Fibroblast of skin of right quadriceps (primary cell): ENCODE measurements around the gene KCNRG.
"Not testable (repeated sequence)": the region's sequence is repeated elsewhere in the genome, so short reads cannot be mapped to it uniquely, and the experiment has no call there.

Experiments used
- DNase-seq: peaks from one replicate; pipeline ENCODE4 v3.0.0-alpha.2; 2013

Gene KCNRG, protein sequence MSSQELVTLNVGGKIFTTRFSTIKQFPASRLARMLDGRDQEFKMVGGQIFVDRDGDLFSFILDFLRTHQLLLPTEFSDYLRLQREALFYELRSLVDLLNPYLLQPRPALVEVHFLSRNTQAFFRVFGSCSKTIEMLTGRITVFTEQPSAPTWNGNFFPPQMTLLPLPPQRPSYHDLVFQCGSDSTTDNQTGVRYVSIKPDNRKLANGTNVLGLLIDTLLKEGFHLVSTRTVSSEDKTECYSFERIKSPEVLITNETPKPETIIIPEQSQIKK

DNA sequence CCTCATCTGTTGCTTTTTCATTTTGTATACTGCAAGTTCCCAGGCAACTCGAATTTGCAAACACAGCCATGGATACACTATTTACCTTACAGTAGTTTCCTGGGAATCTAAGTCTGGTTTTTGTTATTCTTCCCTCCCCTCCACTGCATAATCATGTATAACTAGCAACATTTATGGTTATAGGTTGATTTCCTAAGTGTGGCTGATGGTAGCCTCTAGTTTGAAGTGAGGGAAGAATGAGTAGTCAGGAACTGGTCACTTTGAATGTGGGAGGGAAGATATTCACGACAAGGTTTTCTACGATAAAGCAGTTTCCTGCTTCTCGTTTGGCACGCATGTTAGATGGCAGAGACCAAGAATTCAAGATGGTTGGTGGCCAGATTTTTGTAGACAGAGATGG lies at the start of gene KCNRG:
KCNRG (plus strand) TSS at position 187 of the 400 bp plus-strand sequence; CDS start at position 237, 50 bp downstream.
- DNase-seq, result no peak

DNA sequence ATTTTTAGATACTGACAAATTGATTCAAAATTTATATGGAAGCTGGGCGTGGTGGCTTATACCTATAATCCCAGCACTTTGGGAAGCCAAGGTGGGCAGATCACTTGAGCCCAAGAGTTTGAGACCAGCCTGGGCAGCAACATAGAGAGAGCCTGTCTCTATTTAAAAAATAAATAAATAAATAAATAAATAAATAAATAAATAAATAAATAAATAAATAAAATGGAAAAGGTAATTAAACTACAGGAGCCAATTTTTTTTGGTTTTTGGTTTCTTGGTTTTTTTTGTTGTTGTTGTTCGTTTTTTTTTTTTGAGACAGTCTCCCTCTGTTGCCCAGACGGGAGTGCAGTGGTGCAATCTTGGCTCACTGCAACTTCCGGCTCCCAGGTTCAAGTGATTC lies 47.8 kb upstream of the KCNRG start:
- no peak for DNase-seq

DNA sequence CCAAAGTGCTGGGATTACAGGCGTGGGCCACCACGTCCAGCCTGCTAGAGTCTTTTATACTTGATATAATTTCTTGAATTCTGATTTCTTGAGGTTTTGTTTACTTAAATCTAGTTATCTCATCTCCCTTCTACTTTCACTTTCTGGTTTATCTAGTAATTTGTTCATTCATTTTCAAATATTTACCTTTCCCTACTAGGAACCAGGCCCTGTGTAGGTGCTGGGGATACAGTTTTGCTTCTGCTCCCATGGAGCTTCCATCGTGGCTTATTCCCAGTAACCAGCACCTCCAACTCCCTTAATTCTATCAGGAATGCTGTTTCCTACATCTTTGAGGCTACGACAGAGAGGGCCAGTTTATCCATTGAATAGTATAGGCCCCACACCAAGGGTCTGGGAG lies 42.5 kb upstream of the KCNRG start:
- DNase-seq, result no peak

DNA sequence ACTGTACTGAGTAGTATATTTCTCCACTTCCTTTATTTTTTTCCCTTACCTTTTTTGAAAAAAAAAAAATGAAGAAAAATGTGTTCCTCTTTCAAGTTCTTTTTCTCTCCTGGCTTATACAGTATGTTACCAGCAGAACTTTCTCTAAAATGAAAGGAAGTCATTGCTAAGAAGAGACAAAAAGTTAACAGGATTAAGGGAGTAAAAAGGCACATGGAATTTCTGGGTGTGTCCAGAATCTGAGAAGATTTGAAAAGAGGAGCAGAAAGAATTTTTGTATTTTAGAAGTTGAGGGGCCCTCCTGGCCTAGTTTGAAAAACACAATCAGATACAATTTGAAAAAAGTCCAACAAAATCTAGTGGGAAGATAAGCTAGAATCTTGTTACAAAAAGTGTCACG lies 39.4 kb upstream of the KCNRG start:
- no peak for DNase-seq

DNA sequence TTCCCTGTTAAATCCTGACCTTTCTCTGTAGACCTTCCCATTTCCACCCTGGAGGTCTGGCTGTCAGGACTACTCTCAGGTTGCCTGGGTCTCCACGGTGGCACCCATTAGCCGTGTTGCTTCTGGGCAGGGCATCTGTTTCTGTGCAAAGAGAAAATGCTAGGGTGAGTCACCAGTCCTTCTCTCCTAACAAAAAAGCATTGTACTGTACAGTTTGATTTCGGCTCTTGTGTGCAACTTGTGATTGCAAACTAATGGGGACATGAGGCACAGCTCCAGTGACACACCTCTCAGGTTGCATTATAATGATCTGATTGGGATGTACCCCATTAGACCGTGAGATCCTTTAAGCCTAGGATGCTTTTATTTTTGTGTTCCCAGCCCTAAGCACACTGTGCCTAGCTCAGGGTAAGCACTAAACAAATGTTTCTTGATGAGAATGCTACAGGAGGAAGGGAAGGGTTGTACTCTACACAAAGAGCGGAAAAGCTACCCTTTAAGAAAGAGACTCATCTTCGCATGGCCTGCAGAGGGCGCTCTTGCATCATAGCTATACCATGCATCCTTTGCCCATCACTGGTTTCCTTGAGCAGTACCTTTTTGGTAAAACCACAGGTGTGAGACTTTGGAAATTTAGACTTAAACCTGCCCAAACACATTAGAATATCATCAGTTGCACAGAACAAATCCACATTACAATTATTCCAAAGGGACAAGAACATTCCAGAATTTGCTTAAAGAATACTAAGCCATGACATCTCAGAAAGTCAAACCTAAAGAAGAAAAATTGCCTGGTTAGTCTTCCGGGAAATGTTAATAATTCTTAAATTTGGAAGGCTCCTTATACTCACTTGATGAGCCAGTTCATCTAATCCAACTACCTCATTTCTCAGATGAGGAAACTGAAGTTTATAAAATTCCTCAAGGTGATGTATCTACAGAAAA lies 38.7 kb upstream of the KCNRG start:
- peak; percentile 56 for DNase-seq

DNA sequence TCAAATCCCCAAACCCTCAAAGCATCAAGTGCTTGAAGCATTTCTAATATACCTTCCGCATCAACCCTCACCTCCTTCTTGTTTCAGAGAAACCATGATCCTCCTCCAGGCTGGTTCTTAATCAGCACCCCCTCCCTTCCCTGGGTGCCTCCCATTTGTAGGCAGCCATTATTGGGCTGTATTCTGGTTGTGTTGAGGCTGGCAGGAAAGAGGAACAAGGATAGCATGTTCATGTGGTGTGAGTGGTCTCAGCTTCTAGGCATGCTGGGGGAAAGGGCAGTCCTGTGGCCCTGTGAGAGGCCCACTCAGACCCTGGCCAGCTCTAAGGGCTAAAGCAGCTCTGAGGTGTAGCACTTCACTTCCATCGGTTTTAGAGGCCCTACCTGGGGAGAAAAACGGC lies 37.3 kb upstream of the KCNRG start:
- DNase-seq, result no peak

DNA sequence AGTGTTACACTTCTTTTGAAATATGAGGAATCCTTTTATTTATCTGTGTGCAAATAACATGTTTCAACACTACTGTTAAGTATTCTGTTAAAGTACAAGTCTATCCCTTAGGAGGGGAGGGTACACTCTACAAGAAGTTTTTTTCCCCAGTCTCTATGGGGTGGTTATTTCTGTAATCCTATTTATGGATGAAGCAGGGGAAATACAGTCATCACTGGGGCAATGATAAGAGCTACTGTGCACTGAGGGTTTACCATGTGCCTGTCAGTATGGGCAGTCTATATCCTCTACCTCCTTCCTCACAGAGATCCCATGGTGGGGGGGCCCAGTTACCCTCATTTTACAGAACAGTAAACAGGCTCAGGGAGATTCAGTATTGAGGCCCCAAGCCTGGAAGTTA lies 35.0 kb upstream of the KCNRG start:
- DNase-seq, result no peak

DNA sequence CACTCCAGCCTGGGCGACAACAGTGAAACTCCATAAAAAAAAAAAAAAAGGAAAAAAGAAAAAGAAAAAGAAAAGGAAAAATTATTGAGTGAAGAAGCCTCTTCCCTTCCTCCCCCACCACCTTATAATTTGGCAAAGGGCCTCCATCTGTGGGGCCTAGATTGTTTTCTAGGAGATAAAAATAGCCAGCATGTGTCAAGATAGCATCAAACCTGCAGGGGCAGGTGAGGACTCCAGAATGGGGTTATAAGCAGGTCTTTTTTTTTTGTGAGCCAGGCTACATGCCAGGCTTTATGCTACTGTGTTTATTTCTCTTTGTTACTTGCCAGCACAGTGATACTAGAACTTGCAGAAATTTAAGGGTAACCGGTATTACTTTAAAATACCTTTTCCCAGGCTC lies 30.1 kb upstream of the KCNRG start:
- DNase-seq, result no peak

DNA sequence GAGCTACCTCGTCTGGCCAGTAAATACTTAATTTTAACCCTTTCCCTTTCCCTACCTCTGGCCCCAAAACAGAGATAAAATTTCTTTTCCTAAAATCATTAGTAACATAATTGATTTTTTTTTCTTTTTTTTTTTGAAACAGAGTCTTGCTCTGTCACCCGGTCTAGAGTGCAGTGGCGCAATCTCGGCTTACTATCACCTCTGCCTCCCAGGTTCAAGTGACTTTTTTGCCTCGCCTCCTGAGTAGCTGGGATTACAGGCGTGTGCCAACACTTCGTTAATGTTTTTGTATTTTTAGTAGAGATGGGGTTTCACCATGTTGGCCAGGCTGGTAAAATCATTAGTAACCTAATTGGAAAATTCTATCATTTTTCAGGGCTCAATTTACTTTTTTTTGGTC lies 28.8 kb upstream of the KCNRG start:
- DNase-seq, result no peak

DNA sequence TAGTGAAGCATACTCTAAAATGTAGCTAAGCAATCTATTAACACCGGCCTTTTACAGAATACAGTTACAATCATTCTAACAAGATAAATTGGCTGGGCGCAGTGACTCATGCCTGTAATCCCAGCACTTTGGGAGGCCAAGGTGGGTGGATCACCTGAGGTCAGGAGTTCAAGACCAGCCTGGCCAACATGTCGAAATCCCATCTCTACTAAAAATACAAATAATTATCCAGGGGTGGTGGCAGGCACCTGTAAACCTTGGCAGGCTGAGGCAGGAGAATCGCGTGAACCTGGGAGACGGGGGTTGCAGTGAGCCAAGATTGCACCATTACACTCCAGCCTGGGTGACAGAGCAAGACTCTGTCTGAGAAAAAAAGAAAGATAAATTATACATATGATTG lies 24.6 kb upstream of the KCNRG start:
- DNase-seq, result not testable (repeated sequence)

DNA sequence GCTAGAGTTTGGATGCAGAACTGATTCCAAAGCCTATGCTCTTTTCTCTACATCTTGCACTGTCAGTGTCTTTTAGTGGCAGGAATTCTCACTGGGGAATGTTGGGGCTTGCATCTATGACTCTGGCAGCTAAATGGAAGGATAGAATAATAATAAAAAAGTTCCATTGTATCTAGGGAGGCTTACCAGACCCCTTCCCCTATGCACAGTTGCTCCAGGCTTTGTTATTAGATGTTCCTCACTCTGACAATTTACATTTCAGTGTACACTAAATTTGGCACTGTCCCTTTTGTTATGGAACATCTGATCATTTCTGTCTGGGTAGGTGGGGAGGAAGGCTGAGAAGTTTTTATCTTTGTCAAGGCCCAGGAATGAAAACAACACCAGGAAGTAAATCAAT lies 22.1 kb upstream of the KCNRG start:
- DNase-seq, result no peak

DNA sequence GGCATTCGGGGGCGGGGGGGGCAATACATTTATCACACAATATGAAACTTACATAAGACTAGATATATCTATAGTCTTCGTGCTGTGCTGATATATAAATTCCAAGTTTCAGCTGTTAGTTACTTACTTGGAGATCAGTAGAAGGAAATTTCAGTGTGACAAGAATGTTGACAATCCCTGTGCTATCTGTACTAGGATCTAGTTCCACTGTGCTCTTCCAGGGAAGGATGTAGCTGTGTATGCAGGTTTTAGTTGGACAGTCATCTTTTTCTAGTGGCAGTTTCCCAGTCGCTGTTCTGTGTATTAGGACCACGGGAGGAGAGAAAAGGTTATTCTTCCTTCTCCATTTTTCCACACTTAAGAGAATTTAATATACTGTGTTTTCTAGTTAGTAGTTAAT lies 21.6 kb upstream of the KCNRG start:
- no peak for DNase-seq

DNA sequence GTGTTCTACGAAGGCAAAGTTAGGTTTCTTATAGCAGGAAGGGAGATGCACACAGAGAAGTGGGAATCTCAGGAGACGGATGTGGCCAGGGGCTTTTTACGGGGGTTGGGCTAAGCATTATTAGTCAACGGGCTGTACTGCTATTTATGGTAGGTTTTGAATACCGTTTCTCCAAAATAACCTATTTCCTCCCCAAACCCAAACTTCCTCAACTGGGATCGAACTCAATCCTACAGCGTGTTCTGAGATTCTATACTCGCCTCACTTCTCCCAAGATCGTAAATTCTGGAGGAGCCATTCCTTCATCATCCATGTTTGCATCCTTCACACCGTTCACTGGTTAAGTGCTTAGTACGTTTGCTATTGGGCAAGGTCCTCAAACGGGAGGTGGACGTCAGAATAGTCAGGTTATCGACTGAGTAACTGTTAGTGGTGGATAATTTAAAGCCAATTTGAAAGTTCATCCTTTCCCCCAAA lies 19.6 kb upstream of the KCNRG start:
- DNase-seq, result no peak

DNA sequence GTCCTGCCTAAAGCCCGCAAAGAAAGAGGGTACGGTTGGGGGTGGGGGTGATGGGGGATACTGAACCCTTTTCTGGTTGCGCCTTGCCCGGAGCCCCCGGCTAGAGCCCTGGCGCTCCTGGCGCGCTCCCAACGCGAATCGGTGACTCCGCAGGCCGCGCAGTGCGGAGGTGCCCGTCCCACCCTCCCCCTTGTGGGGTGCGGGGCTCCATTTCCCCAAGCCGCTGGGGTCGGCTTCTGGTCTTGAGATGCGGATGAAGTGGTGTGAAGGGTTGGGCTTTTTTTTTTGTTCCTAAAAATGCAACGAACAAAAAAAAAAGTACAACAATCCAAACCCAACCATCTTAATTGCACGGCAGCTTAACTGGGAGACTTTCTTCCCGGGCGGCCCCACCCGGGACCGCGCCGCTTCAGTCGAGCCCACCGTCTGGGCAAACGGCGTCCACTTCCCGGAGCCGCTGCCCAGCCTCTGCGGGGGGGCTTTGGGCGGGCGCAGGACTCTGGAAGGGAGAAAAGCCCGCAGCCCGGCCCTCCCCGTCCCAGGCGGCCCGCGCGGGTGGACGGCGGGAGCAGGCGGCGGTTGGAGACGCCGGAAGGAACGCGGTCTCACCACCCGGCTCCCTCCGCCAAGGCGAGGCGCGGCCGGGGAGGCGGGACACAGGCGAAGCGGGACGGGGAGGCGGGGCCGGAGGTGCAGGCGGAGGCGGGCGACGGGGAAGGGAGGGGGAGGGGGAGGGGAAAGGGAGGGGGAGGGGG lies 18.9 kb upstream of the KCNRG start:
- DNase-seq, result peak; percentile 95

DNA sequence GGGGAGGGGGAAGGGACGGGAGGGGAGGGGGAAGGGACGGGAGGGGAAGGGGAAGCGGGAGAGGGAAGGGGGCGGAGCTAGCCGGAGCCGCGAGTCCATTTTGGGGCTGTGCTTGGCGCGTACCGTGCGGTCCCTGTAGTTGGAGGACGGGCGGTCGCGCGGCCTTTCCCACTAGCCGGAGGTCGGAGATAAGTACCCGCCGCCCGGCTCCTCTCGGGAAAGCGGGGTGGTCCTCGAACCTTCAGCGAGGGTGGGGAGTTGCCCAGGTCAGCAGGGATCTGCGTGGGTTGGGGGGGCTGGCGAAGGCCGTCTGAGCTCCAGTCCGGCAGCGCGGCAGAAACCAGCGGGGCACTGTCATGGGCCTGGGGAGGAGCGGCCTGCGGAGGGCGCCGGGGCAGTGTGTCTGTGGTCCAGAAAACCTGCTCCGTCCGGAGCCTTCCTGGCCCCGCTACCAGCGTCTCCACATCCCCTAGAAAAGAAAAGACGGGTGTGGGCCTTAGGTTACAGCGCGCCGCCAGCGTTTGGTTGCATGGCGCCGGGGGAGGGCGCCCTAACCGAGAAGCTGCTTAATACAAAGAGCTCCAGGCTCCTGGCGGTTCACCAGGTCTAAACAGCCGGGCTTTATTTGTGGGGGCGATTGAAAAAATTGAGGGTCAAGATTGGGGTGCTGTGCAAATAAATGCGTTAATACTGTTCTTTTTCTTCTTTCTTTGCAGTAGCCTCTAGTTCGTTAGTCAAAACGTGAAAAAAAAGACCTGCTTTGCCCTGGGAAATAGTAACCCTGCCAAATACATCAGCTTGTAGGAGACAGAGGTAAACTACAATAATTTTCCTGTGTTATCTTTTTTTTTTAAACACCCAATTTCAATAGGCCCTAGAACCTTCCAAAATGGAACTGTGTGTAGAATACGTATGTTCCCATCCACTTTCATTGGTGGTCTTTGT lies 18.0 kb upstream of the KCNRG start, which contains the start of gene TRIM13:
TRIM13 (plus strand) TSS at position 92 of the 945 bp plus-strand sequence. CDS start 14,899 bp downstream, outside the sequence.
- peak; percentile 88 for DNase-seq

DNA sequence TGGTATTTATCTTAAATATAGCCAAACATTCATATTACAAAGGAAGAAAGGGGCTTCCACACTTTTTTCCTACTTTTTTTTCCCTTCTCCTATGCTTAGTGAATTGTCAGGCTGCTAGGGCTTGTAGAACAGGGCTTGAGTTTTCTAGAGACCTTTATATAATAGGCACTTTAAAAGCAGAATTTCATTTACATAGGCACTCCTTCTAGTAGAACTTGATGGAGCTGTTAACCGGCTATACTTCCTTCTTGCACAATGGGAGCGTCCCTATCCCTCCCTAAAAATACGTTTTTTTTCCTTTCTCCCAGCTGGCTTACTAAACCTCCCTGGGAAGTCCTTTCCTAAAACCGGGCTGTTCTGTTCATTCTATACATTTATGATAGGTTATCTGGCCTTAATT lies 17.3 kb upstream of the KCNRG start:
- no peak for DNase-seq

DNA sequence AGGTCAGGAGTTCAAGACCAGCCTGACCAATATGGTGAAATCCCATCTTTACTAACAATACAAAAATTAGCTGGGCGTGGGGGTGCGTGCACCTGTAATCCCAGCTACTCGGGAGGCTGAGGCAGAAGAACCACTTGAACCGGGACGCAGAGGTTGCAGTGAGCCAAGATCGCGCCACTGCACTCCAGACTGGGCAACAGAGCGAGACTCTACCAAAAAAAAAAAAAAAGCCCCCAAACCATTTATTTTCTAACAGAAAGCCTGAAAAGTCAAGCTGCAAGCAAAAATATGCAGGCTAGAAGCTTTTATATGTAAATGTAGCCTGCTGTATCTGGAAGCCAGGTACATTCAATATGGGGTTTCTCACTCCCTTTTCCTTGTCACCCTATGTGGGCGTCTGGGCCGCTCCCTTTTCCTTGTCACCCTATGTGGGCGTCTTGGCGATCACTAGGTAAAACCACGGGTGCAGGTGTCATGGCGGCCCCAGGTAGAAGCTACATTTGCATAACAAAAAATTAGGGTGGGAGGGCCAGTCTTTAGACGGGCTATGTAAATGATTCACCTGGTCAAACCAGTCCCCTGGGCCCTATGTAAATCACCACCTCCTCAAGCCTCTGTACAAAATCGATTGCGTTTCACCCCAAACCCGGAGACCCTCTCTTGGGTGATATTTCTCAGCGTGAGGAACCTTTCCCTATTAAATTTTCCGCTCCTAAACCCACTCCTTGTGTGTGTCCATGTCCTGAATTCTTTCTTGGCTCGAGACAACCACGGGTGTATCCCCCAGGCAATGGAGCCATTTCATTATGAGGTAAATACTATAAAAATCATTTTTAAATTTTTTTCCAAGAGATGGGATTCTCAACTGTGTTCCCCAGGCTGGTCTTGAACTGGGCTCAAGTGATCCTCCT lies 16.3 kb upstream of the KCNRG start:
- no peak for DNase-seq

DNA sequence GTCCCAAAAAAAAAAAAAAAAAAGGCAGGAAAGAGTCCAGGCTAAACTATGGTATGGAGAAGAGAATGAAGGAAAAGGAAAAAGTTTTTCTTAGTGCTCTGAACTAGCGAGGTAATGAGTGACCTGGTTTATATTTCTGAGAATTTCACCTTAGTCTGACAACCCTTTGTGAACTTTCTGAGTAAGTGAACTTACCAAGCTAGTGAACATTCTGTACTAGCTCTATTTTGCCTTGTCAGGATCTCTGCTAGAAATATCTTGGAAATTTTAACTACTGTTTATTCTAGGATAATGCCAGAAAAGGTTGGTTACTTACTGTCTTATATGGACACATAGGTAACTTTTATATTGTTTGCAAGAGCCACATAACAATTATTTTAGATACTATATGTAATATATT lies 14.0 kb upstream of the KCNRG start:
- DNase-seq, result no peak

DNA sequence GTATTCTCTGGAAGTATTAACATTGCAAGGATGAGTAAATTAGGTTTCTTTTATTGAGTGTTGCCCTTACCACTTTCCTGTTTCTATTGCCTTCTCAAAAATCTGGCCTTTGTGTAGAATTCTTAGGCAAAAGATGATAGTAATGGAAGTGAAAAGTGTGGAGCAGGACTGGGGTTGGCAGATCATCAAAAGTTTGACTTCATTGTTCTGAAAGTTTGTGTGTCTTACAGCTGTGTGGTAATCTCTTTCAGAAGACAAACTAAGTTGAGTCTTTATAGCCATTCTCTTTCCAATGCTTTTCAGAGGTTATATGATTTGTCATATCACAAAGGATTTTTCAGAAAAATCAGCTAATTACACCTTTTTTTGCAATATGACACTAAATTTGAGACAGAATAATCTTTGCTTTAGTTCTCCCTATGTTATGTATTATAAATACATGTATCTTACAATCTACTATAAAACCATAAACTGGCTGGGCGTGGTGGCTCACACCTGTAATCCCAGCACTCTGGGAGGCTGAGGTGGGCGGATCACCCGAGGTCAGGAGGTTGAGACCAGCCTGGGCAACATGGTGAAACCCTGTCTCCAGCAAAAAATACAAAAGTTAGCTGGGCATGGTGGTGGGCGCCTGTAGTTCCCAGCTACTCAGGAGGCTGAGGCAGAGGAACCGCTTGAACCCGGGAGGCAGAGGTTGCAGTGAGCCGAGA lies 8.7 kb upstream of the KCNRG start:
- no peak for DNase-seq

DNA sequence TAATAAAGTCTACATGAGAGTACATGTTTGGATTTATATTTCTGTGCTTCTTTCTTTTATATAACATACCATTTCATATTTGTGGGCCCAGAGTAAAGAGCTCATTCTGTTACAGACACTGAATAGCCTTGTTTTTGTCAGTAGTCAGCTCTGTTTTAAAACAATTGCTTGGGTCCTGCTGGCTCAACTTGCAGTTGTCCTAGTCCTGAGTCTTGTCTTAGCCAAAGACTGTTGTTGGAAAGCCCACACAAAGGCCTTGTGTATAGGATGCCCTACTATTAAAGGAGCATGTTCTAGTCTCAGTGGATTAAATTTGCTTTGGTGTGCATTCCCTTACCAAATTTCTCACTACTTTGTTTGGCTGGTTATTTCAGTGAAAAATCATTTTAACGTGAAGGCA lies 3.8 kb upstream of the KCNRG start:
- no peak for DNase-seq
